NCI-H2171 (cell line): ENCODE data around the gene TMEM234.
"Not testable (repeated sequence)": the region's sequence is repeated elsewhere in the genome, so short reads cannot be mapped to it uniquely, and the experiment has no call there.

Source experiments
- DNase-seq: peaks from one replicate; lab custom pipeline; 2025; lab: John Stamatoyannopoulos, UW

The TMEM234 gene

DNA sequence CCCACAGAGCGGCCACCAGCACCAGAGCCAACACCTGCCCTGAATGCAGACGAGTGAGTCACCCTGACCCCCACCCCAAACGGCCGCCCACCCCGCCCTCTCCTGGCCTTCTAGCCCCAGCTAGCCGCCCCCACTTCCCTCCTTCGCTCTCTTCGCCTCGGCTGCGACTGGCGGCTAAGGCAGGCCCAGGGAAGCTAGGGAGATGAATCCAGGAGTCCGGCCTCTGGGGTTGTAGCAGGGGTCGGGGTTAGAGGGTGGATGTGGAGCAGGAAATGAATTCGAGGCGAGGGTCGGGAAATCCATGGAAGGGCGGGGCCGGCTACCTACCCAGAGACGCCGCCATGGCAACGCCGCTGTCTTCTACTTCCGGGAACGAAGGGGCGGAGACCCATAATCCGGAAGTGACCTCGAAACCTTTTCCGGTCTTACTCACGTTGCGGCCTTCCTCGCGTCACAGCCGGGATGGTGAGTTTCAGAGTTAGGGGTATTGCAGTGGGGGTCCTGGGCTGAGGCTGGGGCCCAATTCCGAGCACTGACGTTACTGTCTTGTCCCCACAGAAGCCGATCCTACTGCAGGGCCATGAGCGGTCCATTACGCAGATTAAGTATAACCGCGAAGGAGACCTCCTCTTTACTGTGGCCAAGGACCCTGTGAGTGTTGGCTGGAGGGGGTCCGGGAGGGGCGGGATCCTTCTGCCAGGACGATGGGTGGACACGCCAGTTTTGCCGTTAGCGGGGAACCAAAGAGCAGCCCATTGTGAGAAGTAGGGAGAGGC is at the start of gene TMEM234, which contains the start of gene EIF3I:
TMEM234 (minus strand) TSS at position 374 of the 776 bp plus-strand sequence; CDS start at position 343, 31 bp downstream.
EIF3I (plus strand) TSS at position 428 of the 776 bp plus-strand sequence; CDS start at position 463, 35 bp downstream.
- peak; percentile 89 for DNase-seq

DNA sequence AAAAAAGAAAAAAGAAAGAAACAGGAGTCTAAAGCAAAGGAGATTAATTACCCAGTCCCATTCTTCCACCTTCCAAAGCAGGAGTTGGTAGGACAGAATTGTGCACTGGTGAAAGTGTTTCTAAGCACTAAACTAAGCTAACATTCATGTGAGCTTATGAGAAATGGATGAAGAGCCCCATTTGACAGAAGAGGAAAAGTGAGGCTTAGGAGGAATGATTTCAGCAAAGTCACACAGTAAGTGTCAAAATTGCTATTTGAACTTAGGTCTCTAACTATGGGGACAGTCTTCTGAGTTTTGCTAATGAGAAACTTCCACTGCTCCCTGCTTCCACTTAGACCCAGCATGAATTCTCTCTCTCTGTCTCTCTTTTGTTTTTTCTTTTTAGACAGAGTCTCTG is 47.6 kb upstream of the TMEM234 start:
- DNase-seq: no peak

DNA sequence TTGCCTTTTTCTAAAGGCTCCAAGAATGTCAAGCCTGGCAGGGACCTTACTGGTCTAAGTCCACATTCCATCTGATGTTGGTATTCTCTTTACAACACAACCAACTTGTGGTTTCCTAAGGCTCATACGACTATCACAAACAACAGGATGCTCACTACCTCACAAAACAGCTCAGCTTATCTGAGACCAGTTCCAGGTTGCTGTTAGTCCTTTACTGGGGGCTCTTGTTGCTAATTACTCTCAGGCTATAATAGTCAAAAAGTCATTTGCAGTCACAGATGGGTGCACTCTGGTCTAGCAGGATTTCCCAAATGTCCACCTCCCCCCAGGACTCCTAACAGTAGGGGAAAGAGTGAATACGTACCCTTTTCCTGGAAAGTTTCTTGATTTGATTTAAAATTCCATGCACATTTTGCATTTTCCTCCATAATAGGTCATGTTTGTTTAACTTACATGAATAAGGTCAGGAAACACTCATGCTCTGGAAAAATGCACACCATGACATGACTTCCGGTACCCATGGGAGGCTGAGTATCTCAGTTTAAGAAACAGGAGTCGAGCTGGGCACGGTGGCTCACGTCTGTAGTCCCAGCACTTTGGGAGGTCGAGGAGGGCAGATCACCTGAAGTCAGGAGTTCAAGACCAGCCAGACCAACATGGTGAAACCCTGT is 44.9 kb upstream of the TMEM234 start:
- DNase-seq: no peak

DNA sequence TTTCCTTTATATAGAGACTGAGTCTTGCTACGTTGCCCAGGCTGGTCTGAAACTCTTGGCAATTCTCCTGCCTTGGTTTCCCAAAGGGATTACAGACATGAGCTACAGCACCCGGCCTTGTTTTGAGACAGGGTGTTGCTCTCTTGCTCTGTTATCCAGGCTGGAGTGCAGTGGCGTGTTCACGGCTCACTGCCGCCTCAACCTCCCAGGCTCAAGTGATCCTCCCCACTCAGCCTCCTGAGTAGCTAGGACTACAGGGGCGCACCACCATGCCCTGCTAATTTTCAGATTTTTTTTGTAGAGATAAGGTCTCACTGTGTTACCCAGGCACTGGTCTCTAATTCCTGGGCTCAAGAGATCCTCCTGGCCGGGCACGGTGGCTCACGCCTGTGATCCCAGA is 43.7 kb upstream of the TMEM234 start:
- no peak for DNase-seq

DNA sequence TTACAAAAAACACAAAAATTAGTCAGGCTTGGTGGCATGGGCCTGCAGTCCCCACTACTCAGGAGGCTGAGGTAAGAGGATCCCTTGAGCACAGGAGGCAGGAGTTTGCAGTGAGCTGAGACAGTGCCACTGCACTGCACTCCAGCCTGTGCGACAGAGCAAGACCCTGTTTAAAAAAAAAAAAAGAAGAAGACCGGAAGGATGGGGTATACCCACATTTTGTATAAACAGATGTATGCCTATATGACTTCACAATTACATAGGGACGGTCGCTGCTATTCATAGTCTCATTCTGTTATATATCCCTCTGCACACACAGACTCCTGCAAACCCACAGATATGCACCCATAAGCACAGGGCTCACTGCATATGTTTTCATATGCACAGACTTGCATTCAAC is 41.6 kb upstream of the TMEM234 start:
- no peak for DNase-seq

DNA sequence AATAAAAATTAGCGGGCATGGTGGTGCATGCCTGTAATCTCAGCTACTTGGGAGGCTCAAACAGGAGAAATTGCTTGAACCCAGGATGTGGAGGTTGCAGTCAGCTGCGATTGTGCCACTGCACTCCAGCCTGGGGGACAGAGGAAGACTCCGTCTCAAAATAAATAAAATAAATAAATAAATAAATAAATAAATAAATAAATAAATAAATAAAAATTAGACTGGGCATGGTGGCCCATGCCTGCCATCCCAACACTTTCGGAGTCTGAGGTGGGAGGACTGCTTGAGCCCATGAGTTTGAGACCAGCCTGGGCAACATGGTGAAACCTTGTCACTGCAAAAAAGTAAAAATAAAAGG is 41.1 kb upstream of the TMEM234 start:
- not testable (repeated sequence) for DNase-seq

DNA sequence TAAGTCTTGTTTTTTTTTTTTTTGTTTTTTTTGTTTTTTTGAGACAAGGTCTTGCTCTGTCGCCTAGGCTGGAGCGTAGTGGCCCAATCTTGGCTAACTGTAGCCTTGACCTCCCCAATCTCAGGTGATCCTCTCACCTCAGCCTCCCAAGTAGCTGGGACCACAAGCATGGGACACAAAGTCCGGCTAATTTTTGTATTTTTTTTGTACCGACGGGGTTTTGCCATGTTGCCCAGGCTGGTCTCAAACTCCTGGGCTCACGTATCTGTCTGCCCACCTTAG is 35.0 kb upstream of the TMEM234 start:
- no peak for DNase-seq

DNA sequence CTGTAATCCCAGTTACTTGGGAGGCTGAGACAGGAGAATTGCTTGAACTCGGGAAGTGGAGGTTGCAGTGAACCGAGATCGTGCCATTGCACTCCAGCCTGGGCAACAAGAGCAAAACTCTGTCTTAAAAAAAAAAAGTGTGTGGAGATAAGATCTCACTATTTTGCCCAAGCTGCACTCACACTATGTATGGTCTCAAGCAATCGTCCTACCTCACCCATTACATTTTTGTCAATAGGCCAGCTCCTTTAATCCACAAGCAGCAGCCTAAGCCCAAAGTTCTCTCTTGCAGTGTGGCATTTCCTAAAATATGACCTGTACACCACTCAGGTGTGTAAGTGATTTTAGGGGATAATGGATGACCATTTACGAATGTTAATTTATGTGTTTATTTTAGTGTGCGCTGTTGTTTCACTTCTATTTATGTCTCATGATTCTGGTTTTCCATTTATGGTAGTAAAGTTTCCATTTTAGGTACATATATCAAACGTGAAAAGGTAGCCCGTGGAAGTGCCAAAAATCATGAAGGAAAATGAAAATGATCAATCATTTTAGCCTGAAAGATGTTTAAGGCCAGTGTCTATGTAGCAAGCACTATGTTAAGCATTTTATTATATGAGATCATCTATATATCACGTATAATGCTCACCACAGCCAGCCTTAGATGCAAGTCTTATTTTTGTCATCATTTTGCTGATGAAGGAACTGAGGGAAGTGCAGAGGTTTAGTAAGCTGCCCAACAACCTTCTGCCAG is 34.5 kb upstream of the TMEM234 start:
- no peak for DNase-seq

DNA sequence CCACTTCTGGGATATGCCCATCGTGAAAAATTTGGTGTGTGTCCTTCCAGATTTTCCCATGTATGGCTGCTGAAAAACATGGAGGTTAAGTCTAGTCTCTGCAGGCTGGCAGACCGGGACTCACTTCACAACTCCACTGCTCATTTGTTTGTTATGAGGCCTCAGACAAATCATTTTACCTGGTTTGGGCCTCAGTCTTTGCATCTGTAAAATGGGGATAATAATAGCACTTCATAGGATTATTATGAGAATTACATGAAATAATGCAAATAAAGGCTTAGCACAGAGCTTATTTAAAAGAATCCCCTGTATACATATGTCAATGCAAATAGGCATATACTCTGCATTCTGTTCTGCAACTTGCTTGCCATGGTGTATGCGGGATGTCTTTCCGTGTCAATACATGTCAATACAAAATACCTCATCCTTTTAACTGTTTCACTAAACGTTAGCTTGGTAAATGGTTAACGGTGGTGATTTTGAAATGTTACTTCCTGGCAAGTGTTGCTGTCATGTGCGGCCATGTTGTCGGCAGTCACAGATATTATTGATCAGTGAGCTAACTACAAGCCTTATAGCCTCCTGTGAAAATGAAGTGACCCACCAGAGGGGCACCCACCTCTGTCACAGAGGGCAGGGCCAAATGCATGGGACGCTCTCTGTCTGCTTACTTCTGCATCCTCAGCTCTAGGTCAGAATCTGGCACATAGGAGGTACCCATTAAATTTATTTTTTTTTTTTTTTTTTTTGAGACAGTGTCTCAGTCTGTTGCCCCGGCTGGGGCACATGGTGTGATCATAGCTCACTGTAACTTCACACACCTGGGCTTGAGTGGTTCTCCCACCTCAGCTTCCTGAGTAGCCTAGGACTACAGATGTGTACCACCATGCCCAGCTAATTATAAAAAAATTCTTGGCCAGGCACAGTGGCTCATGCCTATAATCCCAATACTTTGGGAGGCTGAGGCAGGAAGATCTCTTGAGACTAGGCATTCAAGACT is 33.2 kb upstream of the TMEM234 start:
- DNase-seq: no peak

DNA sequence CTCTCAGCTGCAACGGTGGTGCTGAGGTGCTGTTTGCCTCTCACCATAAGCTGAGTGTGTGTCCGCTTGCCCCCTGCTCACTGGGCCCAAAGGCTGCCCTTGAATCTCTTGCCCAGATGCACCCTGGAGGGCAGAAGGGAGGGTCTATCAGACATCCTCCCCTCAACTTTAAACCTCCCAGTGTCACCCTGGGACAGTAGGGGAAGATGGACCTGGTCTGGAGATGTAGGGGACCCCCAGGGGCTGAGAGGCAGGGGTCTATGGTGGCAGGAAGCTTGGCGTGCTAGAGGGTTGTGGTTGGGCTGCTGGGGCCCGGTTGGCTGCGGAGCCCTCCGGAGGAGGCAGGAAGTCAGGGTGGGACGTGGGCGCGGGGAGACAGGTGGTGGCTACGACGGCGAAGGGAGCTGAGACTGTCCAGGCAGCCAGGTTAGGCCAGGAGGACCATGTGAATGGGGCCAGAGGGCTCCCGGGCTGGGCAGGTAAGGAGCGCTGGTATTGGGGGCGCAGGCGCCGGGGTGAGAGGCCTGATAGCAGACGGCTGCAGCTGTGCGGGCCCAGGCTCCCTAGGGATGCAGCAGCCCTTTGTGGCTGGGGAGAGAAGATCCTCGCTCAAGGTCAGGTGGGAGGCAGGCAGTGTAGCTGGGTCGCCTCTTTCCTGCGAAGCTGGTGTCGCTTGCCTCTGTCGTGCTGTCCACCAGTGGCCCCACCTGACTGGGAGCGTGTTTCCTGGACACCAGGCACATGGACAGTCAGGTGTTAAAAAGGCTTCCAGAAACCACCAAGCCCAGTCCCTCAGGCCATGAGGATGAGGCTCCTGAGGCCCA is 29.0 kb upstream of the TMEM234 start, which contains the start of gene LCK:
LCK (plus strand) TSS at position 373 of the 824 bp plus-strand sequence. CDS start 23,065 bp downstream, outside the sequence.
- DNase-seq: no peak

DNA sequence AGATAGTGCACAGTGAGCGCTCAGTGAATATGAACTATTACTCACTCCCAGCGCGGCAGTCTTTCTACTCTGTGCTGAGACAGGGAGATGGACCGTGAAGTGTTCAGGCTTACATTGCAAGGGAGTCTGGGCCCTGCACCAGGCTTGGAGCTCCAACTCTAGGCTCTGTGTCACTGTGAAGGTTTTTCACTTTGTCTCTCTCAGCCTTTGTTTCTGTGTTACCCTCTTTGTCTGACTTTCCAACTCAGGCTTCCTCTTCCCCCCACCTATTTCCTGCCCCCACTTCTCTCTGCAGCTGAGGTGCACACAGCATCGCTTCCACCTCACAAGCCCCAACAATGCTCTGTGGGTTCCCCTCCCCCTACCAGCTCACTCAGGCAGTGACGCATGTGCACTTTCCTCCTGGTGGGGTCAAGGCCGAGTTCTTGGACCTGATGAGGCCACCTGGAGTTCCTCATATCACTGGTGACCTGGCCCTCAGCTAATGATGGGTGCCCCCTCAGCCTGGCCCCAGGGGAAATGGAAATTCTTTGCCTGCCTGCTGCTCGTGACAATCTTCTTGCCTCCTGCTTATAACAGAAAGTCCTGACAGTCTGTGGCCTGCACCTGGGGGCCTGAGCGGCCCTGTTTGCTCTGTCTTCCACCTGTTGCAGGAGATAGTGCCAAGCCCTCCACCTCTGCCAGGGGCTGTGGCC is 27.8 kb upstream of the TMEM234 start:
- DNase-seq: no peak

DNA sequence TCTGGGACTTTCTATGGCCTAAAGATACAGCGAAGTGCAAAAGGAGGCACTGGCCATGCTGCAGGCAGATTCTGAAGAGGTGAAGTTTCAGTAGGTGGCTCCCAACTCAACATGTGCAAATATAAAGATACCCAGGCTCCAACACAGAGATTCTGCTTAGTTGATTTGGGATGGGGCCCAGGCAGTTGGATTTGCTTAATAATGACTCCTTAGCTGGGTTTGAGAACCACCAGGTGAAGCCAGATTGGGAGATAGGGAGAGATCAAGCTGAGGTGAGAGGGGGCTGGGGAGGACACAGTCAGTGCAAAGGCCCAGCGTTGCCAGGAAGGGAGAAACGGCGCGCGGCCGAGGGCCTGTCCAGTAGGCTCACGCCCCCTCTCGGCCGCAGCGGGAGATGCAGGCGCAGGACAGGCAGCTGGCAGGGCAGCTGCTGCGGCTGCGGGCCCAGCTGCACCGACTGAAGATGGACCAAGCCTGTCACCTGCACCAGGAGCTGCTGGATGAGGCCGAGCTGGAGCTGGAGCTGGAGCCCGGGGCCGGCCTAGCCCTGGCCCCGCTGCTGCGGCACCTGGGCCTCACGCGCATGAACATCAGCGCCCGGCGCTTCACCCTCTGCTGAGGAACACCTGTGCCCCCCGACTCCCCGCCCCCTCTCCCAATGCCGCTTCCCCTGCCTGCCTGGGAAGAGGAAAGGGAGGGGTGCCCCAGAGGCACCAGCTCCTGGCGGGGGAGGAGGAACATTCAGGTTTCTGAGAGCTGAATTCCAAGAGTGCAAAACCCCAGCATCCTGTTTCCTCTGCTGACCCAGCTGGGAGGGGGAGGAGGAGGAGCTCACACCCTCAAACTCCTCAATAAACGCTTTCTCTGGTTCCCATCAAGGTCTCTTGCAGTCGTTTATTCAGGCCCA is 26.1 kb upstream of the TMEM234 start:
- peak; percentile 71 for DNase-seq

DNA sequence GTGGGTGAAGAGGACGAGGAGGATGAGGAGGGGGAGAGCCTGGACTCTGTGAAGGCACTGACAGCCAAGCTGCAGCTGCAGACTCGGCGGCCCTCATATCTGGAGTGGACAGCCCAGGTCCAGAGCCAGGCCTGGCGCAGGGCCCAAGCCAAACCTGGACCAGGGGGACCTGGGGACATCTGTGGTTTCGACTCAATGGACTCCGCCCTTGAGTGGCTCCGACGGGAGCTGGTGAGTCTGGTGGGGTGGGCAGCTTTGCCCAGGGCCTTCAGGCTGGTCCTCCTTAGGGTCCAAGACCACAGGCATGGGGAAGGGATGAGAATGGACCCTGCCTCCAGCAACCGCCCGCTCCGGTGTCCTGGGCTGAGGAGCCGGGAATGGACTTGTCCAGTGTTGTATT is 25.3 kb upstream of the TMEM234 start:
- no peak for DNase-seq

DNA sequence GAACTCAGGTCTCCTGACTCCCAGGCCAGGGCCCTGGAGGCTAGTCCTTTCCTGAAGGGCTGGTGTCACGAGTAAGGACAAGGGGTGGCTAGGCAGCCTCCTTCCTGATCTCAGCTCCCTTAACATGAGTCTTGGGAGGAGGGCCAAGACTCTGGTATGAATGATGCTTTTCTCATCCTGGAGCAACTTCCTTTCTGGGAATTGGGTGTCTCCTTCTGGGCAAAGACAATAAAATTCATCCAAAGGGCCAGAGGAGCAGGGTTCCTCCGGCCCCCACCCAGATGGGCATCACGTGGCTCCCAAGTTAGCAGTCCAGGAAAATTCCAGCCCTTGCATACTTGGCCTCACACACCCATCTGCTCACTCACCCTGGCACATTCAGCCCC is 24.7 kb upstream of the TMEM234 start, which contains the start of gene FAM167B:
FAM167B (plus strand) TSS at position 335 of the 386 bp plus-strand sequence. CDS start 200 bp downstream, outside the sequence.
- DNase-seq: no peak

DNA sequence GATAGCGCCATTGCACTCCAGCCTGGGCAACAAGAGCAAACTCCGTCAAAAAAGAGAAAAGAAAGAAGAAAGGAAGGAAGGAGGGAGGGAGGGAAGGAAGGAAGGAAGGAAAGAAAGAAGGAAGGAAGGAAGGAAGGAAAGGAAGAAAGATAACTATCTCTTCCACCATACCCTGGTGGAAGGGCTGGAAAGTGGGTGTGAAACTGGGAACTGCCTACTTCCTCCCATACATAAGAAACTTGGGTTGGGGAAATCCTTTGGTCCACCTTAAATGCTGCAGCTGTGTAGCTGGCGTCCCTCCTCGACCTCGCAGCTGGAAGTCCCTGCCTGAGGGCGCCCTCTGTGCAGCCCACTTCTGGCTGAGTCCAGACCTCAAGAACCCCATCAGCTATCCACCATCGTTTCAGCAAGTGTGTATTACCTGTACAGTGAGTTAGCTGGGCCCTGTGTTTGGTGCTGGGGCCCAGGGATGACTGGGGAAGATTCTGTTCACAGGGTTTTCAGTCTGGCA is 20.2 kb upstream of the TMEM234 start:
- no peak for DNase-seq

DNA sequence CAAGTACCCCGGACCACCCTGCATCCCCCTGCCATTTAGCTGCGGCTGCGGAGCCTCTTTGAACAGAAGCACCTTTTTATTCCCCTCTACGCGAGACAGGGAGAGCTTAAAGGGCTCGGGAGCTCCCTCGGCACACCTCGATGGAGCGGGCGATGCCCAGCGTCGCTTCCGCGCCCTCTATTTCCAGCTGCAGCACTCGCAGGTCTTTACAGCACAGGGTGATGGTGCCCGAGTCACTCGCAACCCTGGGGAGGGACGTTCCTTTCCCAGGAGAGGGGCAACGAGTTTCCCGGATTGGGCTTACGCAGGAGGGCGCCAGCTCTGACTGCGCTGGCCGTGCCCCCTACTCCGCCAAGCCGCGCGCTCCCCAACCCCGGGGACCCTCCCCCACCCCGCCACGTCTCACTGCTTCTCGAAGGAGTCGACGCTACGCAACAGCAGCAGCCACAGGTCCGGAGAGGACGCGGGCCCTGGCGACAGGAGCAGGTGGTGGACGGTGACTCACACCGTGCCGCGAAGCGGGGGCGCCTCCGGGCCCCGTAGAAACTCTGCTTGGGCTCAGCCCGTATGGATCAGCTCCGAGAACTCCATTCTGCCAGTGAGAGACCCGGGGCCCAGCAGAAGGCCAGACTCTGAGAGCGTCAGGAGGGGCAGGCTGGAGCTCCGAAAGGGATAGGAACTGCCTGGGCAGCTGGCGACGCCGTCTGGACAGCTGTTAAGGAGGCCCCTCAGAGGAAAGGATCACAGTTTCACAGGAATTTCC is 19.0 kb upstream of the TMEM234 start:
- peak; percentile 26 for DNase-seq

DNA sequence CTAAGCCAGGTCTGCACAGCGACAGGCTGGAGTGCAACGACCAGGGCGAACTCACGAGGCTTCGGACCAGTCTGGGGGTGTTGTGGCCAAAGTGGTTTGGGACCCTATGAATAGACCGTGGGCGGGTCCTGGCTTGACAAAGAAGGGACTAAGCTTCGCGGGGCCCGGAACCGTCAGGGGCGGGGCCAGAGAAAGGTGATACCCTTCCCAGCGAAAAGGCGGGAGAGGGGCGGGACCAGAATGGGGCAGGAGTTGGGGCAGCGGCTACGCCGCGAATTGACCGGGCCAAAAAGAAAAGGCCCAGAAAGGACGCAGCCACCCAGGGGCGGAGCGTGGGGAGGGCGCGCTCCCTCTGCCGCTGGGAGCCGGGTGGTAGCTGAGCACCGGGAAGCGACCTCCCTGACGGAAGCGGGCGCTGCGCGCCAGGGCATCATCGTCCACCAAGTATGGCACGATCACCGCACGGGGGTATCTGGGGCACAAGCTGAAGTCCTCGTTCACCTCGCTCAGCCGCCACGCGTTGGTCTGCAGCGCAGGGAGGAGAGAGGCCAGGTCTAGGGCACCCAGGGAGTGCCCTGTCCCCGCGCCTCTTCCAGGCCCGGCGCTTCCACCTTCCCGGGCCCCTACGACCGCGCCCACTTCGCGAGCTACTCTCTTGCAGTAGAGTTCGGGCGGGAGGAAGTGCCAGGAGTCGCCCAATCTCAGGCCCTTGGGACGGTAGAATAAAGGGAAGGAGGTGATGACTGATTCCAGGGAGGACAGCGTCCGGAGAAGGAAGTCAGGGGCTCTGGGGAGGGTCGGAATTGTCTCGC is 18.2 kb upstream of the TMEM234 start:
- DNase-seq: peak; percentile 70
